ENCODE measurements around the gene SCN4A. TPM values are rescaled to one million over a fixed set of nuclear protein-coding genes. Genes with fewer than 3 reads are reported as not detected.
A peak's percentile ranks its signal among the peaks of the same experiment; 100 is the strongest.

SCN4A gene
- total and polyA plus RNA-seq, 4 experiments from 2014 or later, result 0.17 to 0.30 TPM; not detected in 2

GRCh38 chr17:63950940-63951907 lies 21.5 kb downstream of the SCN4A start:
- no peak overlapping the region for H3K4me3 Mint-ChIP-seq

DNA sequence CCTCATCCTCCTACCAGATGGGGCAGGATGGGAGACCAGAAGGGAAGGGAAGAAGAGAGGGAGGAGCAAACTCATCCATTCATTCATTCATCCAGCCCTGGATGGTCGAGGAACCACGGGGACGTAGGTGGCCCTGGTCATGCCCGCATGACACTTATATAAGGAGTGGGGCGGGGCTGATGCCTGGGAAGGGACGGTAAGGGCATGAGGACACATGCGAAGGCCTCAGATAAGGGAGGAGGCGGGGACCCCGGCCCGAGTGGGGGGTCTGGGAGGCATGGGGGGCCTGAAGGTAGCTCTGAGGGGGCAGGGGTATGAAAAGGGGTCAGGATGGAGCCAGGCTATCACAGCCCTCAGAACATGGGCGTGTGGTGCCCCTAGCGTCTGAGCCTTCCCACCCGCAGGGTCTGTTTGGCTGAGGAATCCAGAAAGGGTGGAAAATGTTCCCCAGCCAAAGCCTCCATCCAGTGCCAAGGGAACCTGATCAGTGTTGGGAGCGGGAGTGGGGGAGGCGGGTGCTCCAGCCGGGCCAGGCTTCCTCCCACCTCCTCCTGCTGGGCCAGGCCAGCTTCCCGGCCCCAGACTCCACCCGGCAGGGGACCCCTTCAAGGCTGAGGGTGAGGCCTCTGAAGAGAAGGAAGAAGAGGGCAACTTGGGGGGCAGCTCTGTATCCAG lies 23.0 kb downstream of the SCN4A start:
- ChIA-PET POLR2A (ENCODE audit: partially characterized antibody) (interaction anchor here (0.9 to 1.8 kb wide), 3 partner anchors 18 to 50 kb away, joined by 3 to 8 read pairs (median 3); partner anchors contain the start of gene CD79B), CTCF (ENCODE audit: partially characterized antibody) (interaction anchor here (1.0 to 4.2 kb wide), 13 partner anchors 10 to 183 kb away, joined by 3 to 43 read pairs (median 5); partner anchors contain the start of genes CD79B, GH1 and ICAM2)
- no peaks in the 10 kb centered on the region for H3K36me3 ChIP-seq (ENCODE audit: insufficient read depth, low read length)
- no peaks in the 10 kb centered on the region for H3K27me3 ChIP-seq (ENCODE audit: insufficient read depth, low read length)
- intact Hi-C loops (cut with micrococcal nuclease), result loop anchor here (5.0 kb wide), 1 partner anchor 38 kb away; no protein-coding TSS in a partner anchor
- peaks cover 11 to 46% (median 28%) of the 10 kb centered on the region in 4 donors for H3K4me1 Mint-ChIP-seq
- DNase-seq, result no peak
- H3K27ac Mint-ChIP-seq, result peak overlapping the region in 1 of 7 donors; percentile 82
- H3K36me3 Mint-ChIP-seq, result no peaks in the 10 kb centered on the region
- no peak overlapping the region for H3K4me3 Mint-ChIP-seq
- no peak overlapping the region for H3K4me3 ChIP-seq (ENCODE audit: low read length in 2 of 2)
- peaks cover 37% of the 10 kb centered on the region for H3K4me1 ChIP-seq (ENCODE audit: insufficient read depth, low read length)
- H3K9me3 ChIP-seq (ENCODE audit: control insufficient read depth in 1 of 2, low read length in 2 of 2), result no peaks in the 10 kb centered on the region
- H3K9me3 Mint-ChIP-seq, result peaks cover 0 to 2% (median 0%) of the 10 kb centered on the region in 8 donors
- no peaks in the 10 kb centered on the region for H3K27me3 Mint-ChIP-seq
- H3K27ac ChIP-seq (ENCODE audit: low read depth, low read length), result no peak overlapping the region

More at GRCh38 chr17:63950940-63951907, 21.5 kb downstream of the SCN4A start:
- Histone ChIP-seq H3K36me3 (ENCODE audit: insufficient read depth, low read length) (no peaks in the 10 kb centered on the region), H3K9me3 (ENCODE audit: control insufficient read depth in 1 of 2, low read length in 2 of 2) (no peaks in the 10 kb centered on the region), H3K4me3 (ENCODE audit: low read length in 2 of 2) (no peak overlapping the region), H3K4me1 (ENCODE audit: insufficient read depth, low read length) (peaks cover 30% of the 10 kb centered on the region), H3K27me3 (ENCODE audit: insufficient read depth, low read length) (no peaks in the 10 kb centered on the region), H3K27ac (ENCODE audit: low read depth, low read length) (no peak overlapping the region)
- Mint-ChIP-seq H3K27me3 (no peaks in the 10 kb centered on the region), H3K36me3 (no peaks in the 10 kb centered on the region), H3K9me3 (peaks cover 0 to 2% (median 0%) of the 10 kb centered on the region in 8 donors), H3K4me1 (peaks cover 11 to 39% (median 28%) of the 10 kb centered on the region in 4 donors), H3K27ac (peak overlapping the region in 2 of 7 donors; percentile 2 to 73)
- intact Hi-C loops (cut with micrococcal nuclease), result no loop called here
- ChIA-PET POLR2A (ENCODE audit: partially characterized antibody) (interaction anchor here (0.6 to 1.8 kb wide), 5 partner anchors 19 to 69 kb away, joined by 3 to 8 read pairs (median 4); partner anchors contain the start of genes CD79B and ICAM2), CTCF (ENCODE audit: partially characterized antibody) (interaction anchor here (0.6 to 4.2 kb wide), 17 partner anchors 11 to 255 kb away, joined by 3 to 43 read pairs (median 5); partner anchors contain the start of genes CD79B, GH1 and ICAM2)
- DNase-seq, result peak in 4 of 5 donors; percentile 23 to 33 (median 28)

DNA sequence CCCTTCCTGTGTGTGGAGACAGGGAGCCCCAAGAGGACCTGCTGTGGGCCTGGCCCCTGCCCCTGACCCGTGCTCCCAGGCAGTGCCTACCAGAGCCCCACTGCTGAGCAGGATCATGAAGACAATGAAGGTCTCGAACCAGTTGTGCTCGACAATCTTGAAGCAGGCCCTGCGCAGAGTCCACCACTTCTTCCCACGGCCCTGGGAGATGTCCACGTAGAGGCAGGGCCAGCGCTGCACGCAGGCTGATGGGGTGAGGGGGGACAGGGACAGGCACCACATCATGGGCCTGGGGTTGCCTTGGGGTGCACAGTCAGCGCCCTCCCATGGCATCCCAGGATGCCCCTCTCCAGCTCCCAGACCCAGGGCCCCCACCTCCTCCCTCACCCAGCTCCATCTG lies 24.2 kb downstream of the SCN4A start:
- no peak for DNase-seq
- H3K4me1 ChIP-seq (ENCODE audit: insufficient read depth, low read length), result peaks cover 25% of the 10 kb centered on the region
- no peaks in the 10 kb centered on the region for H3K27me3 ChIP-seq (ENCODE audit: insufficient read depth, low read length)
- Mint-ChIP-seq H3K4me1 (peaks cover 4 to 35% (median 19%) of the 10 kb centered on the region in 4 donors), H3K4me3 (no peak overlapping the region), H3K9me3 (peaks cover 0 to 2% (median 0%) of the 10 kb centered on the region in 8 donors), H3K27ac (no peak overlapping the region), H3K36me3 (no peaks in the 10 kb centered on the region), H3K27me3 (no peaks in the 10 kb centered on the region)
- H3K27ac ChIP-seq (ENCODE audit: low read depth, low read length), result no peak overlapping the region
- no peaks in the 10 kb centered on the region for H3K36me3 ChIP-seq (ENCODE audit: insufficient read depth, low read length)
- CTCF ChIA-PET (ENCODE audit: partially characterized antibody), result interaction anchor here (0.8 to 4.2 kb wide), 3 partner anchors 30 to 185 kb away, joined by 3 to 43 read pairs (median 5); partner anchors contain the start of gene GH1
- no peaks in the 10 kb centered on the region for H3K9me3 ChIP-seq (ENCODE audit: control insufficient read depth in 1 of 2, low read length in 2 of 2)
- H3K4me3 ChIP-seq (ENCODE audit: low read length in 2 of 2), result no peak overlapping the region
- POLR2A ChIA-PET (ENCODE audit: partially characterized antibody), result no interaction called here
- intact Hi-C loops (cut with micrococcal nuclease), result loop anchor here (5.0 kb wide), 1 partner anchor 39 kb away; no protein-coding TSS in a partner anchor

GRCh38 chr17:63947711-63948330 lies 24.9 kb downstream of the SCN4A start:
- CTCF ChIA-PET (ENCODE audit: partially characterized antibody), result interaction anchor here (0.7 to 3.1 kb wide), 14 partner anchors 10 to 80 kb away, joined by 4 to 131 read pairs (median 16); partner anchors contain the start of genes CD79B, CSHL1, GH1 and ICAM2
- Histone ChIP-seq H3K27me3 (ENCODE audit: insufficient read depth, low read length) (no peaks in the 10 kb centered on the region), H3K4me3 (ENCODE audit: low read length in 2 of 2) (no peak overlapping the region), H3K4me1 (ENCODE audit: insufficient read depth, low read length) (peaks cover 22% of the 10 kb centered on the region), H3K9me3 (ENCODE audit: control insufficient read depth in 1 of 2, low read length in 2 of 2) (no peaks in the 10 kb centered on the region), H3K36me3 (ENCODE audit: insufficient read depth, low read length) (no peaks in the 10 kb centered on the region), H3K27ac (ENCODE audit: low read depth, low read length) (no peak overlapping the region)
- H3K27ac Mint-ChIP-seq, result no peak overlapping the region
- intact Hi-C loops (cut with micrococcal nuclease), result loop anchor here (5.0 kb wide), 1 partner anchor 39 kb away; no protein-coding TSS in a partner anchor
- H3K4me3 Mint-ChIP-seq, result no peak overlapping the region
- peaks cover 4 to 33% (median 21%) of the 10 kb centered on the region in 4 donors for H3K4me1 Mint-ChIP-seq
- peaks cover 0 to 2% (median 0%) of the 10 kb centered on the region in 8 donors for H3K9me3 Mint-ChIP-seq
- no peak for DNase-seq
- POLR2A ChIA-PET (ENCODE audit: partially characterized antibody), result interaction anchor here (2.2 to 2.6 kb wide), 2 partner anchors 16 to 78 kb away, joined by 25 to 26 read pairs; partner anchors contain the start of gene CD79B
- H3K27me3 Mint-ChIP-seq, result no peaks in the 10 kb centered on the region
- H3K36me3 Mint-ChIP-seq, result no peaks in the 10 kb centered on the region

- Histone ChIP-seq H3K4me1 (ENCODE audit: insufficient read depth, low read length) (peaks cover 22% of the 10 kb centered on the region), H3K27ac (ENCODE audit: low read depth, low read length) (no peak overlapping the region), H3K9me3 (ENCODE audit: control insufficient read depth in 1 of 2, low read length in 2 of 2) (no peaks in the 10 kb centered on the region), H3K36me3 (ENCODE audit: insufficient read depth, low read length) (no peaks in the 10 kb centered on the region), H3K27me3 (ENCODE audit: insufficient read depth, low read length) (no peaks in the 10 kb centered on the region), H3K4me3 (ENCODE audit: low read length in 2 of 2) (peak overlapping the region; percentile 6 to 31)
- ChIA-PET POLR2A (ENCODE audit: partially characterized antibody) (interaction anchor here (0.8 to 2.6 kb wide), 23 partner anchors 9 to 199 kb away, joined by 3 to 26 read pairs (median 6); partner anchors contain the start of genes CD79B, ERN1, GH1 and ICAM2), CTCF (ENCODE audit: partially characterized antibody) (interaction anchor here (0.6 to 3.1 kb wide), 38 partner anchors 8 to 199 kb away, joined by 3 to 131 read pairs (median 8); partner anchors contain the start of genes CD79B, CSHL1, GH1 and ICAM2)
- DNase-seq, result peak; percentile 59 to 69 (median 64)
- peak overlapping the region; percentile 41 to 87 (median 78) for H3K4me3 Mint-ChIP-seq
- H3K27me3 Mint-ChIP-seq, result no peaks in the 10 kb centered on the region
- H3K27ac Mint-ChIP-seq, result peak overlapping the region in 6 of 7 donors; percentile 57 to 88 (median 71)
- peaks cover 4 to 31% (median 19%) of the 10 kb centered on the region in 4 donors for H3K4me1 Mint-ChIP-seq
- peaks cover 0 to 2% (median 0%) of the 10 kb centered on the region in 8 donors for H3K9me3 Mint-ChIP-seq
- H3K36me3 Mint-ChIP-seq, result no peaks in the 10 kb centered on the region
- intact Hi-C loops (cut with micrococcal nuclease), result loop anchor here (1.0 to 5.0 kb wide), 4 partner anchors 27 to 79 kb away; partner anchors contain the start of gene ICAM2
These were observed 26.0 kb downstream of the SCN4A start for GRCh38 chr17:63946440-63947363.

Data from CD4-positive, alpha-beta memory T cell (primary cell).